Smooth muscle cell (in vitro differentiated cells): ENCODE measurements around the gene SHISA7. TPM values are rescaled to one million over a fixed set of nuclear protein-coding genes. Genes with fewer than 3 reads are reported as not detected.

Experiments used
- DNase-seq: peaks from one replicate; lab custom pipeline; 2025; ENCODE audit not compliant: unreplicated experiment; lab: John Stamatoyannopoulos, UW
- H2AFZ ChIP-seq: fragments of 200-600 bp; sonication (generic); 2 replicates; pipeline ENCODE4 v1.6.0; 2016; ENCODE audit warnings: antibody characterized with exemption, low read depth, mild to moderate bottlenecking
- H3F3A ChIP-seq: fragments of 200-600 bp; sonication (generic); 2 replicates; pipeline ENCODE4 v1.6.0; 2017; ENCODE audit warnings: antibody characterized with exemption, low read depth
- H3K27ac ChIP-seq: fragments of 200-600 bp; sonication (generic); 2 replicates; pipeline ENCODE4 v1.5.1; 2016; ENCODE audit warnings: low read depth, mild to moderate bottlenecking
- H3K27me3 ChIP-seq: fragments of 200-600 bp; sonication (generic); 2 replicates; pipeline ENCODE4 v1.6.1; 2016; ENCODE audit warnings: low read depth, mild to moderate bottlenecking
- H3K36me3 ChIP-seq: fragments of 200-600 bp; sonication (generic); 2 replicates; pipeline ENCODE4 v1.5.1; 2016; ENCODE audit warnings: low read depth
- H3K4me1 ChIP-seq: fragments of 200-600 bp; sonication (generic); 2 replicates; pipeline ENCODE4 v1.5.1; 2016; ENCODE audit warnings: low read depth
- H3K4me2 ChIP-seq: fragments of 200-600 bp; sonication (generic); 2 replicates; pipeline ENCODE4 v1.6.0; 2016; ENCODE audit warnings: mild to moderate bottlenecking
- H3K4me3 ChIP-seq: fragments of 200-600 bp; sonication (generic); 2 replicates; pipeline ENCODE4 v1.5.1; 2016; ENCODE audit warnings: mild to moderate bottlenecking
- H3K79me2 ChIP-seq: fragments of 200-600 bp; sonication (generic); 2 replicates; pipeline ENCODE4 v1.6.0; 2016; ENCODE audit warnings: low read depth, mild to moderate bottlenecking
- H3K9ac ChIP-seq: fragments of 200-600 bp; sonication (generic); 2 replicates; pipeline ENCODE4 v1.6.0; 2016; ENCODE audit warnings: low read depth
- H3K9me3 ChIP-seq: fragments of 200-600 bp; sonication (generic); replicated peaks from 2 replicates; pipeline ENCODE4 v1.5.1; 2016; ENCODE audit warnings: low read depth
- H4K20me1 ChIP-seq: fragments of 200-600 bp; sonication (generic); 2 replicates; pipeline ENCODE4 v1.6.0; 2016; ENCODE audit warnings: low read depth
- CTCF ChIP-seq: fragments of 200-600 bp; sonication (generic); IDR thresholded peaks from 2 replicates; pipeline ENCODE4 v1.5.1; 2017; ENCODE audit warnings: borderline replicate concordance, mild to moderate bottlenecking, antibody characterized with exemption; ENCODE audit not compliant: insufficient read depth, poor library complexity, severe bottlenecking
- WGBS: methylation state at CpG from one replicate; pipeline ENCODE4 v1.1.7; 2016; ENCODE audit warnings: low lambda C conversion rate; 5-methylcytosine and 5-hydroxymethylcytosine counted together
- polyA plus RNA-seq: library from polyadenylated mRNA; unstranded; fragments of >200 nt; fragmentation: Nextera tagmentation; extraction: Ambion mirVana; gene quantifications from 2 replicates; pipeline ENCODE4 v1.2.1, GENCODE V29; 2016
- total RNA-seq: library from RNA; depleted of rRNA; stranded (reverse); fragments of >200 nt; gene quantifications from 2 replicates; pipeline ENCODE4 v1.2.3, GENCODE V29; 2014

SHISA7 gene
- total RNA-seq (not detected in 2 replicates), polyA plus RNA-seq (not detected in 2 replicates)

- Histone ChIP-seq H4K20me1 (no peaks in the 10 kb centered on the region), H3K9me3 (no peaks in the 10 kb centered on the region), H3K9ac (no peak within 1 kb of the TSS), H3K36me3 (no peaks in the 10 kb centered on the region), H3K79me2 (no peaks in the 10 kb centered on the region), H3K27me3 (peaks cover 90% of the 10 kb centered on the region), H3F3A (no peaks in the 10 kb centered on the region), H3K4me2 (no peak within 1 kb of the TSS), H2AFZ (no peak within 1 kb of the TSS), H3K4me1 (no peaks in the 10 kb centered on the region), H3K4me3 (no peak within 1 kb of the TSS), H3K27ac (no peak within 1 kb of the TSS)
- no peak for TF ChIP-seq CTCF
- no peak for DNase-seq
- WGBS, result 8% methylated on average over 31 of the region's 43 CpGs
These were observed at the start of gene SHISA7 for GRCh38 chr19:55443045-55443823. TSS of gene SHISA7 (minus strand) at chr19:55443300. CDS start at chr19:55442863, 437 bp downstream.

GRCh38 chr19:55492362-55492944 is 49.4 kb upstream of the SHISA7 start:
- 79% methylated on average over 12 of the region's 12 CpGs for WGBS
- Histone ChIP-seq H3K4me3 (no peak overlapping the region), H3K4me1 (peaks cover 10% of the 10 kb centered on the region), H3K79me2 (no peaks in the 10 kb centered on the region), H3K36me3 (no peaks in the 10 kb centered on the region), H3K9ac (no peak overlapping the region), H3K27me3 (no peaks in the 10 kb centered on the region), H4K20me1 (no peaks in the 10 kb centered on the region), H3K4me2 (no peak overlapping the region), H3K27ac (no peak overlapping the region), H2AFZ (no peak overlapping the region), H3F3A (no peaks in the 10 kb centered on the region), H3K9me3 (no peaks in the 10 kb centered on the region)
- no peak for TF ChIP-seq CTCF
- DNase-seq, result no peak

GRCh38 chr19:55491546-55492360 is 48.7 kb upstream of the SHISA7 start:
- Histone ChIP-seq H3K79me2 (no peaks in the 10 kb centered on the region), H3K4me1 (peaks cover 17% of the 10 kb centered on the region), H3K4me2 (no peak overlapping the region), H3K27me3 (no peaks in the 10 kb centered on the region), H4K20me1 (no peaks in the 10 kb centered on the region), H3K9me3 (no peaks in the 10 kb centered on the region), H3K9ac (no peak overlapping the region), H3K36me3 (no peaks in the 10 kb centered on the region), H2AFZ (no peak overlapping the region), H3K4me3 (no peak overlapping the region), H3F3A (no peaks in the 10 kb centered on the region), H3K27ac (no peak overlapping the region)
- 89% methylated on average over 18 of the region's 24 CpGs for WGBS
- no peak for DNase-seq
- TF ChIP-seq CTCF, result no peak
